HepG2 (cell line): ENCODE measurements around the gene RNF168. TPM values are rescaled to one million over a fixed set of nuclear protein-coding genes. Genes with fewer than 3 reads are reported as not detected.

ENCODE experiments used
- ARID3A ChIP-seq: IDR thresholded peaks from 2 replicates; pipeline ENCODE4 v1.6.1; 2012; ENCODE audit warnings: low read depth, low read length, improper control_type of control experiment
- CCAR2 ChIP-seq: fragments of 200-400 bp; formaldehyde crosslinking; optimal IDR thresholded peaks from 2 replicates; pipeline ENCODE3; 2018; ENCODE audit warnings: low read depth, mild to moderate bottlenecking, low read length, moderate library complexity
- HCFC1 ChIP-seq: fragments of 150-350 bp; IDR thresholded peaks from 2 replicates; pipeline ENCODE4 v1.6.1; 2014; ENCODE audit warnings: low read depth, low read length
- IRF9 ChIP-seq: sonication (generic); formaldehyde crosslinking; IDR thresholded peaks from 2 replicates; pipeline ENCODE4 v1.8.0; 2022; ENCODE audit warnings: missing genetic modification reagents, mild to moderate bottlenecking, borderline replicate concordance
- KAT8 ChIP-seq: IDR thresholded peaks from 2 replicates; pipeline ENCODE4 v1.6.1; 2016; ENCODE audit warnings: missing genetic modification reagents, missing compliant biosample characterization
- MBNL3 ChIP-seq: fragments of 250-450 bp; sonication (Bioruptor Pico); conservative IDR thresholded peaks from 2 replicates; pipeline ENCODE4 v1.8.0; 2022; ENCODE audit warnings: mild to moderate bottlenecking, inconsistent platforms
- TP53 ChIP-seq: sonication (generic); formaldehyde crosslinking; conservative IDR thresholded peaks from 2 replicates; pipeline ENCODE4 v1.4.0; 2020; ENCODE audit warnings: missing genetic modification reagents
- ZNF407 ChIP-seq: sonication (generic); formaldehyde crosslinking; IDR thresholded peaks from one replicate; pipeline ENCODE4 v1.5.1; 2020; ENCODE audit warnings: mild to moderate bottlenecking, missing genetic modification reagents; ENCODE audit errors: not compliant biosample characterization
- ZNF512 ChIP-seq: sonication (generic); formaldehyde crosslinking; IDR thresholded peaks from 2 replicates; pipeline ENCODE4 v1.4.0; 2020; ENCODE audit warnings: mild to moderate bottlenecking, missing genetic modification reagents
- ZNF652 ChIP-seq: IDR thresholded peaks from 2 replicates; pipeline ENCODE4 v1.6.1; 2016; ENCODE audit warnings: low read depth, borderline replicate concordance
- ZNF781 ChIP-seq: sonication (generic); formaldehyde crosslinking; IDR thresholded peaks from 2 replicates; pipeline ENCODE4 v1.5.1; 2020; ENCODE audit warnings: borderline replicate concordance, mild to moderate bottlenecking, missing genetic modification reagents; ENCODE audit errors: not compliant biosample characterization
- ZSCAN31 ChIP-seq: sonication (generic); formaldehyde crosslinking; IDR thresholded peaks from 2 replicates; pipeline ENCODE4 v1.5.0; 2020; ENCODE audit warnings: low read depth, mild to moderate bottlenecking, missing genetic modification reagents
- polyA plus RNA-seq, 8 experiments: library from polyadenylated mRNA; depleted of rRNA in 3 of 8; stranded (reverse) in 7 of 8; unstranded in 1 of 8; fragments of >200 nt; fragmentation: Illumina TruSeq in 4 of 8; extraction: Trizol in 4 of 8; gene quantifications; 2 replicates each; pipeline versions ENCODE4 v1.2.1 to v1.2.3, GENCODE V29; 2011 to 2016; ENCODE audit warnings: low read depth in 4 of 8, missing spikeins in 1 of 8, mixed read lengths in 1 of 8; ENCODE audit not compliant: insufficient read depth in 1 of 8
- total RNA-seq, 5 experiments: library from RNA; depleted of rRNA; stranded (reverse); fragments of >200 nt; fragmentation: Illumina TruSeq; extraction: Trizol; gene quantifications; 2 replicates each; pipeline ENCODE4 v1.2.3, GENCODE V29; 2016; ENCODE audit warnings: low read depth in 1 of 5

Gene RNF168
- total and polyA plus RNA-seq, 2 of the 13 experiments (the other 11 are each of a cell fraction or from before 2014, with no cell fraction given), result 3.7 to 22.9 TPM

GRCh38 chr3:196503196-196504076, at the start of gene RNF168 (continued):
- TF ChIP-seq ZNF407 (CRISPR knock-in tag), result no peak
- TF ChIP-seq MBNL3 (CRISPR knock-in tag), result no peak
- no peak for TF ChIP-seq ZNF512 (CRISPR knock-in tag)
- TF ChIP-seq ARID3A, result no peak
- peak; percentile 82; the same call in 1 of the 2 replicates for TF ChIP-seq KAT8 (CRISPR knock-in tag)
- TF ChIP-seq ZSCAN31 (CRISPR knock-in tag), result peak; percentile 54; the same call in 1 of the 2 replicates
- TF ChIP-seq ZNF781 (CRISPR knock-in tag), result no peak
- TF ChIP-seq IRF9 (CRISPR knock-in tag), result no peak
- no peak for TF ChIP-seq CCAR2
- 0 out of 2 replicates have a peak, but pooled peaks have one; percentile 53 for TF ChIP-seq TP53 (CRISPR knock-in tag)
- peak; percentile 31; the same call in 1 of the 2 replicates for TF ChIP-seq HCFC1
- TF ChIP-seq ZNF652, result no peak; the same call in 1 of the 2 replicates
